Measurements from ENCODE around the gene CAST.
"Not testable (repeated sequence)": the region's sequence is repeated elsewhere in the genome, so short reads cannot be mapped to it uniquely, and the experiment has no call there.

CAST gene

GRCh38 chr5:96788112-96788749, 126.1 kb downstream of the CAST start:
- no peak for DNase-seq

- DNase-seq: no peak
These were observed 127.7 kb downstream of the CAST start for GRCh38 chr5:96789794-96790330.

GRCh38 chr5:96790961-96791504, 128.9 kb downstream of the CAST start:
- DNase-seq: no peak

GRCh38 chr5:96794757-96795156, 132.6 kb downstream of the CAST start:
- no peak for DNase-seq

- no peak for DNase-seq
These were observed 133.4 kb downstream of the CAST start for GRCh38 chr5:96795626-96796025.

DNA sequence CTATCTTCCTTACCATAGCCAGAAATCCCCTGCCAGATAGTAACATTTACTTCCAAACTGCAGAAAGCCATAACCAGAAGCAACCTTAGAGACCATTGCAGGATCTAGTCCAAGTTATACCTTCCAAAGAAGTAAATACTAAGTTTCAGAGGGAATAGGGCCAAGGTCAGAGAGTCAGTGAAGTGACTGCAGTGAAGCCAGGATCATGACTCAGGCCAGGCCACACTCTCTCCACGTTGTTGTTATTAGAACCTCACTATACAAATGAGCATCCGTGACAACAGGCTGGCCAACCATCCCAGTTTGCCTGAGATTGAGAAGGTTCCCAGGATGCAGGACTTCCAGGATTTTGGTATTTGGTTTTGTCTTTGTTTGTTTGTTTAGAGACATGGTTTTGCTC, 134.3 kb downstream of the CAST start:
- no peak for DNase-seq

DNA sequence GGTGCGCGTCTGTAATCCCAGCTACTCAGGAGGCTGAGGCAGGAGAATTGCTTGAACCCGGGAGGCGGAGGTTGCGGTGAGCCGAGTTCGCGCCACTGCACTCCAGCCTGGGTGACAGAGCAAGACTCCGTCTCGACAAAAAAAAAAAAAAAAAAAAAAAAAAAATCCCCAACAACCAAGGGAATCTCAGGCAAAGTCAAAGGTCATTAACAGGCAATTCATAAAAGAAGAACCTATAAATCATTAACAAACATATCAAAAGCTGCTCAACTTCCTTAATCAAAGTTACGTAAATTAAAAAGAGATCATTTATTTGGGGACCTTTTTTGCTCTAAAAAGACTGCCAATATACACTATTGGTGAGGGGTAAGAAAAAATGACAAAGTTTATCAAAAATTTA, 139.5 kb downstream of the CAST start:
- not testable (repeated sequence) for DNase-seq

GRCh38 chr5:96807075-96807654, 145.0 kb downstream of the CAST start:
- no peak for DNase-seq

- no peak for DNase-seq
These were observed 146.3 kb downstream of the CAST start for GRCh38 chr5:96808541-96808828.

DNA sequence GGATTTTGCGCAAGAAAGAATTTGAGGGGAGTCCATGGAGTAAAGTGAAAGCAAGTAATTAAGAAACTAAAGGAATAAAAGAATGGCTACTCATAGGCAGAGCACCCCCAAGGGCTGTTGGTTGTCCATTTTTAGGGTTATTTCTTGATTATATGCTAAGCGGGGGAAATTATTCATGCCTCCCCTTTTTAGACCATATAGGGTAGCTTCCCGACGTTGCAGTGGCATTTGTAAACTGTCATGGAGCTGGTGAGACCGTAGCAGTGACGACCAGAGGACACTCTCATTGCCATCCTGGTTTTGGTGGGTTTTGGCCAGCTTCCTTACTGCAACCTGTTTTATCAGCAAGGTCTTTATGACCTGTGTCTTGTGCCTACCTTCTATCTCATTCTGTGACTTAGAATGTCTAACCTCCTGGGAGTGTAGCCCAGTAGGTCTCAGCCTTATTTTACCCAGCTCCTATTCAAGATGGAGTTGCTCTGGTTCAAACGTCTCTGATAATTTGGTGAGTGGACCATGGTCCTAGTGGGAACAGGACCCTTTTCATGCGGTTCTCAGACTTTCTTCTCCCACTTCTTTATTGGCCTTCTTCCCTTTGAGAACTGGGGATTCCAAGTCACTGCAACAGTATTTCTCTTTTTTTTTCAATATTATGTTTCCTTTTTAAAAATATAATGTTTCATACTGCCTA, 146.8 kb downstream of the CAST start:
- no peak for DNase-seq

- no peak for DNase-seq
These were observed 147.7 kb downstream of the CAST start for GRCh38 chr5:96809921-96810320.

DNA sequence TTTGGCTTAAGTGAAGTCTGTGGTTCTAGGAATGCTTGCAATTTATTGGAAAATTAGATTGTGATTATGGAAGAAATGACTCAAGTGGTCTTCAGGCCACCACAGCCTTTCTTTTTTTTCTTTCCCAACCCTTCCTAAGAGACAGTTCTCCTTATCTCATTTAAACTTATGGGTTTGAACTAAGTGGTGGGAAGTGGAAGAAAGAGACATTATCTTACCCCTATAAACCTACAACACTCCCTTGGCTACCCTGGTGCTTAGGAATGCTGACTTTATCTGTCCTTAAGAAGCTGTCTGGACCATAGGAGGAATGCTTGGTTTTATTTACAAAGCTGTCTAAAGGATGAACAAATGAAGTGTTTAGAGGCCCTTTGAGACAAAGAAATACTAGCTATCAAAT, 150.7 kb downstream of the CAST start:
- DNase-seq: no peak

DNA sequence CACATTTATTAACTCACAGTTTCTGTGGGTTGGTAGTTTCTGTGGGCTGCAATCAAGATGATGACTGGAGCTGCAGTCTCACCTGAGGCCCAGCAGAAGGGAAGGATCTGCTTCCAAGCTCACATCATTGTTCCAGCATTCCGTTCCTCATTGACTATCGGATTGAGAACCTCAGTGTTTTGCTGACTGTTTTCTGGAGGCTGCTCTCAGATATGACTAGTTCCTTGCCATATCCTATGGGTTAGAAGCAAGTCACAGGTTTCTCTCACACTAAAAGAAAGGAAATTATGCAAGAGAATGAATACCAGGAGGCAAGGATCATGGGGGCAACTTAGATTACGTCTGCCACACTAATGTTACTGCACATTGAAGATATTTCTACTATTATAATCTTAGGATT, 151.9 kb downstream of the CAST start:
- no peak for DNase-seq

GRCh38 chr5:96816411-96816939, 154.3 kb downstream of the CAST start:
- no peak for DNase-seq

- DNase-seq: no peak
These were observed 154.8 kb downstream of the CAST start for GRCh38 chr5:96816991-96817390.

GRCh38 chr5:96817506-96817905, 155.3 kb downstream of the CAST start:
- no peak for DNase-seq

- no peak for DNase-seq
These were observed 156.1 kb downstream of the CAST start for GRCh38 chr5:96818125-96818788.

DNA sequence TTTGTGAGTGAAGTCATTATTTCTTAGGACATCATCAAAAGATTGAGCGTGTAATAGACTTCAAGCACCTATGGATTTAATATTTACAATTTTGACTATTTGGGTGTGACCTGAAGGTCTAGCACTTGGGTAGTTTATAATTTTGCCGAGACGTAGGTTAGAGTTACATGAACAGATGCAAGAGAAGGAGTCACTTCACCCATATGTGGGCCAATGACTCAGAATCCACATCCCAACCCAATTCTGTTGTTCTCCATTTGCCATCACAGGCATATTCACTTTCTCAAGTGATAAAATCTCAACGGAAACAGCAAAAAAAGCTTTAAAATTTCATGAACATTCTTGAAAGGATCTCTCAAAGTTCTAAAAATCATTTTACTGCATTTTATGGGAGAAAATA, 157.6 kb downstream of the CAST start:
- DNase-seq: no peak

DNA sequence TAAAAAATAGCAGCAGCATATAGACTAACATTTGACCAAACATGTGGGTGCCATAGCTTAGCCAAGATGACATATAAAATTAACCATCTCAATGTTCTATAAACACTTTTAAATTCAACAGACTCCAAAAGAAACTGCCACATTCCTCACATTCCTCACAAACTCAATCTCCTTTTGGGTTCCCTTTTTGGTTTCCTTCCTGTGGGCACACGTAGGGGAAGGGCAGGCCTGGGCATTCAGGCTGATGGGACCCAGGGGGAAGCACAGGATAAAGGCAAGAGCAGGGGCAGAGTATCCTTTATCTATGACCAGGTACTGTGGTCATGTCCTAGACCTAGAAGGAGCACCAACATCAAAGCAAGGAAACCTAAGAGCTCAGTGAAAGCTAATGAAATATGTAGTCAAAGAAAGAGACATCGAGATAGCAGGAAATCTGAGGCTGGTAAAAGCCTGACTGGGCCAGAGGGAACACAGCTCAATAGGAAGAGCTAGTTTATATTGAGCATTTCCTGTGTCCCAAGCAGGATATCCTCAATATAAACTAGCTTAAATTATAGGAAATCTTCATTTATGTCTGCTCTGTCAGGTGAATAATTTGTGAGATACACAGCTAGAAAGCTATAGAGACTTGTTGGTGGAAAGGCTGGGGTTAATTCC, 159.2 kb downstream of the CAST start:
- no peak for DNase-seq

DNA sequence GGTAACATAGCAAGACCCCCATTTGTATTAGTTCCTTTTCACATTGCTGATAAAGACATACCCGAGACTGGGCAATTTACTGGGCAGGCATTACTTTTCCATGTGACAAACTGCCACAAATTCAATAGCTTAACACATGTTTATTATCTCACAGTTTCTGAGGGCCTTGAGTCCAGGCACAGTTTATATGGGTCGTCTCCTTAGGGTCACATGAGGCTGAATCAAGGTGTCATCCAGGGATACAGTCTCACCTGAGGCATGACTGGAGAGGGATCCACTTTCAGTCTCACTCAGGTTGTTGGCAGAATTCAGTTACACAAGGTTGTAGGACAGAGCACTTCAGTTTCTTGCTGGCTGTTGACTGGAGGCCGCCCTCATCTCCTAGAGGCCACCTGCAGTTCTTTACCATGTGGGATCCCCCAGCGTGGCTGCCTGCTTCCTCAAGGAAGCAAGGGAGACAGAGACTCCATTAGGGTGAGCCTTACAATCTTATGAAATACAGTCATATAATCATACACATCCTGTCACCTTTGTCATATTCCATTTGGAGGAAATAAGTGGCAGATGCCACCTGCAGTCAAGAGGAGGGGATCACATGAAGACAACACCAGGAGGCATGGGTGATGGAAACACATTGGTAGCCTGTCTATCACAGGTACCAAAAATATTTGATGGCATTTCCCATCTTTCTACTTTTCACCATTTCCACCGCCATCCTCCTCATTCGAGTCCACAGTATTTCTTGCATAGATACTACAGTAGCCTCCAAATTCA, 160.7 kb downstream of the CAST start:
- no peak for DNase-seq

- DNase-seq: no peak
These were observed 161.8 kb downstream of the CAST start for GRCh38 chr5:96823900-96824380.

Data from SIG-M5 (cell line).